GM23248 (cell line): ENCODE results near the gene JAM2.

ENCODE experiments used
- EZH2 ChIP-seq: fragments of 200-600 bp; sonication (generic); IDR thresholded peaks from 2 replicates; pipeline ENCODE4 v1.6.1; 2018; ENCODE audit warnings: antibody characterized with exemption, mild to moderate bottlenecking; ENCODE audit not compliant: insufficient read depth, poor library complexity, severe bottlenecking
- EZH2phosphoT487 ChIP-seq: fragments of 200-600 bp; sonication (generic); IDR thresholded peaks from 2 replicates; pipeline ENCODE4 v1.6.1; 2018; ENCODE audit warnings: antibody characterized with exemption, moderate library complexity, mild to moderate bottlenecking, low read depth; ENCODE audit not compliant: insufficient read depth

DNA sequence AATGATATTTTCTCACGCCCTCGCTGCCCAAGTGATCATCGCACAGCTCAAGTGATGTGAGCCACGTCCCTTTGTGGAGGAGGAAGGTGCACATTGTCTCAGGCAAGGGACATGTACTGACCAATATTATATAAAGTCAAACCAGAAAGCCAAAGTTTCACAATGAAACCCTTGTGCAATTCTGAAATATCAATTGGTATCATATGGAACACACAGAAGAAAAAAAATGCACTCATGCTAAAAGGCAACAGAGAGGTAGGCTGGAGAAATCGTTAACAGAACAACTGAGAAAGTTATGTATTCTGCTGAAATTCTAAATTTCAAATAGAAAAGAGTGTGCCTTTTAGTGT lies 1.9 kb downstream of the JAM2 start:
- TF ChIP-seq EZH2 (no peak), EZH2phosphoT487 (no peak)
